Prostate gland (tissue), 2 donors: ENCODE results near the gene CALCB.

Source experiments
- CTCF ChIP-seq, 4 experiments: fragments of 200-600 bp in 2 of 4; fragments of 450-650 bp in 2 of 4; sonication (generic) in 2 of 4; IDR thresholded peaks; 1 replicate in 3 of 4; 2 replicates in 1 of 4; pipeline ENCODE4 v1.5.1; 2016 to 2019; ENCODE audit warnings: antibody characterized with exemption in 4 of 4, mild to moderate bottlenecking in 2 of 4, moderate library complexity in 2 of 4
- POLR2A ChIP-seq: fragments of 450-650 bp; IDR thresholded peaks from one replicate; pipeline ENCODE4 v1.6.1; 2016; ENCODE audit warnings: antibody characterized with exemption, mild to moderate bottlenecking
- POLR2AphosphoS5 ChIP-seq: sonication (generic); formaldehyde crosslinking; IDR thresholded peaks from one replicate; pipeline ENCODE4 v1.6.1; 2017; ENCODE audit warnings: antibody characterized with exemption

GRCh38 chr11:15101072-15101709 is 27.8 kb downstream of the CALCB start:
- TF ChIP-seq CTCF (IDR thresholded peaks at IDR 0.05) (peak; percentile 54 to 87 (median 80)), POLR2AphosphoS5 (no peak), POLR2A (no peak)
